Heart right ventricle (tissue), 16 donors: ENCODE data around the gene OPN3. TPM values are rescaled to one million over a fixed set of nuclear protein-coding genes. Genes with fewer than 3 reads are reported as not detected.

Experiments used
- ATAC-seq, 8 donors: fragments of 200-7000 bp; cut with Tn5 transposase; one replicate each; pipeline ENCODE4 v1.9.1; 2020; ENCODE audit warnings: mild to moderate bottlenecking in 8 of 8, moderate library complexity in 8 of 8, moderate number of reproducible peaks in 1 of 8
- DNase-seq, 2 donors: peaks; one replicate each; pipeline ENCODE4 v3.0.0-alpha.2; 2020
- H3K27ac ChIP-seq, 10 donors: fragments of 200-600 bp; sonication (generic) in 2 of 10; one replicate each; pipeline versions ENCODE4 v1.5.0 to v1.8.0; 2020 to 2022; ENCODE audit warnings: mild to moderate bottlenecking in 3 of 10
- H3K27me3 ChIP-seq, 7 donors: fragments of 200-600 bp; one replicate each; pipeline ENCODE4 v1.8.0; 2021 to 2022; ENCODE audit warnings: mild to moderate bottlenecking in 2 of 7
- H3K36me3 ChIP-seq, 9 donors: fragments of 200-600 bp; sonication (generic) in 1 of 9; one replicate each; pipeline versions ENCODE4 v1.5.0 to v1.8.0; 2020 to 2022; ENCODE audit warnings: mild to moderate bottlenecking in 2 of 9
- H3K4me1 ChIP-seq, 9 donors: fragments of 200-600 bp; sonication (generic) in 1 of 9; one replicate each; pipeline versions ENCODE4 v1.5.0 to v1.8.0; 2020 to 2022; ENCODE audit warnings: mild to moderate bottlenecking in 4 of 9
- H3K4me3 ChIP-seq, 10 donors: fragments of 200-600 bp; sonication (generic) in 2 of 10; one replicate each; pipeline versions ENCODE4 v1.5.0 to v1.8.0; 2020 to 2022; ENCODE audit warnings: mild to moderate bottlenecking in 7 of 10, moderate library complexity in 2 of 10
- H3K9me3 ChIP-seq, 11 donors: fragments of 200-600 bp in 10 of 11; sonication (generic) in 2 of 11; one replicate each; pipeline versions ENCODE4 v1.5.0 to v1.8.0; 2013 to 2022; ENCODE audit warnings: mild to moderate bottlenecking in 2 of 11, control low read depth in 1 of 11, moderate library complexity in 1 of 11
- WGBS, 2 donors: extraction: QIAGEN DNeasy Blood & Tissue Kit; methylation state at CpG; one replicate each; pipeline ENCODE4 v1.1.7; 2013; ENCODE audit warnings: inconsistent platforms in 1 of 2; 5-methylcytosine and 5-hydroxymethylcytosine counted together
- intact Hi-C, 10 donors: fragments of 100-400 bp; cut with DNase I; formaldehyde crosslinking; loops; one replicate each; pipeline versions ENCODE4 v1.11.1 to v1.14.2; 2022
- long read RNA-seq, 3 donors: library from polyadenylated mRNA; unstranded; transcript quantifications; one replicate each; pipeline ENCODE4 v2.0.0, GENCODE V29; 2020 to 2021
- polyA plus RNA-seq, 2 donors: library from polyadenylated mRNA; stranded (reverse); fragments of 200-250 nt; gene quantifications; one replicate each; pipeline ENCODE4 v1.2.3, GENCODE V29; 2013
- total RNA-seq, 10 donors: library from RNA; stranded (reverse); fragmentation: NEBNext Ultra II Directional in 3 of 10; extraction: Animal tissue kit (Norgen Biotek cat#: 25700) in 3 of 10; gene quantifications; one replicate each; pipeline versions ENCODE4 v1.2.1 to v1.2.4, GENCODE V29; 2021 to 2023
- TF ChIP-seq, protein P1 (sequence below), 9 donors: fragments of 200-600 bp; sonication (generic) in 2 of 9; IDR thresholded peaks; one replicate each; pipeline versions ENCODE4 v1.5.0 to v1.8.0; 2021 to 2022; ENCODE audit warnings: antibody characterized with exemption in 9 of 9, mild to moderate bottlenecking in 5 of 9, moderate library complexity in 1 of 9
- donor health status: Arrhythmogenic right ventricular cardiomyopathy.
- donor health status: ischemic (EF 13 %, LVEDD 7.1; RV severe dilation, severe dysfunction).
- donor health status: healthy with polysubstance abuse.
- donor health status: DM: no; HTN: yes; CAD: no.
- donor health status: DM: no; HTN: no; CAD: no.
- donor health status: ischemic (EF 25% LVEDD 6.9; RV normal size, moderate dysfunction).
- donor health status: ischemic (EF 25% LVEDD 5.7; RV mildly dilated, moderate dysfunction).
- donor health status: healthy.
- donor health status: DM: yes; HTN: yes; CAD: no.
- donor health status: Ischemic cardiomyopathy.
- donor health status: ischemic (EF 35%, LVEDD 5.7; RV mildly dilated, moderate dysfunction).
- donor health status: nonischemic (EF 11% LVEDD 7.7; RV severe dilation, severe dysfunction).
- donor health status: DM: yes; HTN: yes; CAD: no.
- donor health status: PGD.
- donor health status: ischemic (EF 29% LVEDD 5.4; RV normal size, mild dysfunction).
- donor health status: nonischemic (EF 23%, LVEDD 6.1; RV moderate dilation, normal function).

Gene OPN3, protein sequence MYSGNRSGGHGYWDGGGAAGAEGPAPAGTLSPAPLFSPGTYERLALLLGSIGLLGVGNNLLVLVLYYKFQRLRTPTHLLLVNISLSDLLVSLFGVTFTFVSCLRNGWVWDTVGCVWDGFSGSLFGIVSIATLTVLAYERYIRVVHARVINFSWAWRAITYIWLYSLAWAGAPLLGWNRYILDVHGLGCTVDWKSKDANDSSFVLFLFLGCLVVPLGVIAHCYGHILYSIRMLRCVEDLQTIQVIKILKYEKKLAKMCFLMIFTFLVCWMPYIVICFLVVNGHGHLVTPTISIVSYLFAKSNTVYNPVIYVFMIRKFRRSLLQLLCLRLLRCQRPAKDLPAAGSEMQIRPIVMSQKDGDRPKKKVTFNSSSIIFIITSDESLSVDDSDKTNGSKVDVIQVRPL
- total RNA-seq (1 to 10 TPM; 3.3 to 9.1 (median 4.9) TPM), polyA plus RNA-seq (1 to 10 TPM; 5.3 to 7.6 TPM)
- long read RNA-seq, donor 1, transcript OPN3-206 (3 exons, 1,816 nt) = major isoform, 10 of 18 reads
- long read RNA-seq, donor 1, transcript OPN3-201 (4 exons, 2,620 nt) = minor isoform, 6 of 18 reads
- long read RNA-seq, donor 1, partial matches to known transcripts = 0 of 18 reads
- long read RNA-seq, donor 1, other reads (novel, unspliced or antisense) = 1 of 18 reads
- long read RNA-seq, donor 2, transcript OPN3-206 (3 exons, 1,816 nt) = major isoform, 8 of 23 reads
- long read RNA-seq, donor 2, transcript OPN3-201 (4 exons, 2,620 nt) = minor isoform, 7 of 23 reads
- long read RNA-seq, donor 2, partial matches to known transcripts = 0 of 23 reads
- long read RNA-seq, donor 2, other reads (novel, unspliced or antisense) = 5 of 23 reads
- long read RNA-seq, donor 3, partial matches to known transcripts = 0 of 1 reads
- long read RNA-seq, donor 3, other reads (novel, unspliced or antisense) = 0 of 1 reads

DNA sequence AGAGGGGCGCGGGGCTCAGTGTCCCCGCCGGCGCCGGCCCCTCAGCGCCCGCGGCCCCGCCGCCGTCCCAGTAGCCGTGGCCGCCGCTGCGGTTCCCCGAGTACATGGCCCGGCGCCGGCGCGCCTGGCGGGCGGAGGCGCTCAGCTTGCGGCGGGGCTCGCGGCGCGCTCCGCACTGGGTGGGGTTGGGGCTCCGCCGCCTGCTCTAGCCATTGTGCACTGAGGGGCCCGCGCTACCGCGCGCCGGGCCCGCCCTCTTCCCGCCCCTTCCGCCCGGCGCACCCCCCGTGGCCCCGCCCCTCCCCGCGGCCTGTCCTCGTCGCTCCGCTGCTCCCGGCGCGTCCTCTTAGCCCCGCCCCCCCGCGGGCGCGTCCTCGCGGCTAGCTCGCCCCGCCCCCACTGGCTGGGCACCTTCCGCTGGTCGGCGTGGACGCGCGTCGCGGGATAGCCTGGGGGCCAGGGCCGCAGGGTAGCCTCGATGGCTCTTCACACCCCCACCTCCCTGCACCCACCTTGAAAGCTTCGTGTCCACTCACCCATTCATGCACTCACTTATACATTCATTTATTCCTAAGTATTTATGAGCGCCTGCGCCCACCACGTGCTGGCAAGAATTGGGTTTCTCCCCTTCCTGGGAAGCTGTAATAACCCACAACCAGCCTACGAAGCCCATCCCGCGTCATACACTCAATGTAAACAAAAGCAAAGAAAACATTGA, at the start of gene OPN3, which contains the start of gene CHML:
OPN3 (minus strand) TSS at position 221 of the 718 bp plus-strand sequence; CDS start at position 106, 115 bp downstream.
CHML (minus strand) TSS at position 221 of the 718 bp plus-strand sequence. CDS start 4,603 bp downstream, outside the sequence.
- H3K27me3 ChIP-seq = no peaks in the 10 kb centered on the region
- peaks cover 0 to 20% (median 0%) of the 10 kb centered on the region in 11 donors for H3K9me3 ChIP-seq
- TF ChIP-seq, protein P1, sequence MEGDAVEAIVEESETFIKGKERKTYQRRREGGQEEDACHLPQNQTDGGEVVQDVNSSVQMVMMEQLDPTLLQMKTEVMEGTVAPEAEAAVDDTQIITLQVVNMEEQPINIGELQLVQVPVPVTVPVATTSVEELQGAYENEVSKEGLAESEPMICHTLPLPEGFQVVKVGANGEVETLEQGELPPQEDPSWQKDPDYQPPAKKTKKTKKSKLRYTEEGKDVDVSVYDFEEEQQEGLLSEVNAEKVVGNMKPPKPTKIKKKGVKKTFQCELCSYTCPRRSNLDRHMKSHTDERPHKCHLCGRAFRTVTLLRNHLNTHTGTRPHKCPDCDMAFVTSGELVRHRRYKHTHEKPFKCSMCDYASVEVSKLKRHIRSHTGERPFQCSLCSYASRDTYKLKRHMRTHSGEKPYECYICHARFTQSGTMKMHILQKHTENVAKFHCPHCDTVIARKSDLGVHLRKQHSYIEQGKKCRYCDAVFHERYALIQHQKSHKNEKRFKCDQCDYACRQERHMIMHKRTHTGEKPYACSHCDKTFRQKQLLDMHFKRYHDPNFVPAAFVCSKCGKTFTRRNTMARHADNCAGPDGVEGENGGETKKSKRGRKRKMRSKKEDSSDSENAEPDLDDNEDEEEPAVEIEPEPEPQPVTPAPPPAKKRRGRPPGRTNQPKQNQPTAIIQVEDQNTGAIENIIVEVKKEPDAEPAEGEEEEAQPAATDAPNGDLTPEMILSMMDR (IDR thresholded peaks at IDR 0.05) = peak in 1 of 9 donors; percentile 1
- H3K27ac ChIP-seq = peak within 1 kb of the TSS in 9 of 10 donors; percentile 77 to 91 (median 83)
- H3K4me3 ChIP-seq = peak within 1 kb of the TSS; percentile 71 to 100 (median 91)
- intact Hi-C loops = loop anchor here in 2 of 10 donors (5.0 to 10.0 kb wide), 2 partner anchors 123 to 204 kb away; partner anchors contain the start of genes EXO1 (in 1 of the 2) and FH (in 1 of the 2)
- DNase-seq (peak; percentile 93 to 97), ATAC-seq (peak; percentile 98 to 100 (median 100))
- H3K4me1 ChIP-seq = peaks cover 0 to 40% (median 12%) of the 10 kb centered on the region in 9 donors
- 5 to 9% methylated on average over 49 to 80 of the region's 81 CpGs for WGBS, 2 donors
- H3K36me3 ChIP-seq = peaks cover 0 to 5% (median 0%) of the 10 kb centered on the region in 9 donors

DNA sequence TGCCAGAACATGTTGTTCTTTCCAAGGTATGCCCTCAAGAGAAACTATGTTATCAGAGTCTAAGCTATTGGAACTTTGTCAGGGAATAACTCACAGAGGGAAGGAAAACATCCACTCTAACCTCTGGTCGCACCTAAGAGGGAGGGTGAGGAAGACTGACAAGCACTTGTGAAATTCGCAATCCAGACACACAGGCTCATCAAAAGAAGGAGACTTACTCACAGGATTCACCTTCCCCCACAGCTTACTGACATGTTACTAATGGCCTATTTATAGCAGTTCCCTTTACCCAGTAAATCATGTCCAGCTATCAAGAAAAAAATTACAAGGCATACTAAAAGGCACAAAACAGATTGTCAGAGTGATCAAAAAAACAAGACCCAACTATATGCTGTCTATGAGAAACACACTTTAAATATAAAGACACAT, 48.8 kb upstream of the OPN3 start:
- WGBS, 2 donors = 10 to 26% methylated on average over 2 of the region's 2 CpGs
- Histone ChIP-seq H3K4me3 (no peak overlapping the region), H3K36me3 (no peaks in the 10 kb centered on the region), H3K9me3 (peaks cover 0 to 4% (median 0%) of the 10 kb centered on the region in 11 donors), H3K27me3 (no peaks in the 10 kb centered on the region), H3K27ac (no peak overlapping the region), H3K4me1 (no peaks in the 10 kb centered on the region)
- DNase-seq = no peak
- TF ChIP-seq, protein P1 (IDR thresholded peaks at IDR 0.05) = no peak
- ATAC-seq = no peak
- intact Hi-C loops = no loop called here

DNA sequence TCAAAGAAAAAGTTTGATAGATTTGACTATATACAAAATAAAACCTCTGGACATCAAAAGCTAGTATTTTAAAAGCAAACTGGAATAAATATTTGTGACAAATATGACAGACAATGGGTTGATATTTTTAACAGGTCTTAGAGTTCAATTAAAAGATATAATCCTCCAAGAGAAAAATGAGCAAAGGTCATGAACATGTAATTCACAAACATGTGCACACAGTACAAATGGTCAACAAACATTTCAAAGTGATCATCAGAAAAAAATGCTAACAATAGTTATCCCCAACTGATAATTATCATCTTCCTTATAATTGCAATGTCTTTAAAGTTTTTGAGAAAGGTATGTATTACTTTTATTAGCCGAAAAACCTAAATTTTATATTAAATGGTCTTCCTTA, 43.9 kb upstream of the OPN3 start:
- no peak for DNase-seq
- ATAC-seq = no peak
- intact Hi-C loops = no loop called here
- no peaks in the 10 kb centered on the region for H3K36me3 ChIP-seq
- H3K4me3 ChIP-seq = no peak overlapping the region
- 84 to 91% methylated on average over 1 of the region's 1 CpG for WGBS, 2 donors
- no peak overlapping the region for H3K27ac ChIP-seq
- TF ChIP-seq, protein P1 (IDR thresholded peaks at IDR 0.05) = no peak
- peaks cover 0 to 2% (median 0%) of the 10 kb centered on the region in 7 donors for H3K27me3 ChIP-seq
- peaks cover 0 to 6% (median 0%) of the 10 kb centered on the region in 11 donors for H3K9me3 ChIP-seq
- no peaks in the 10 kb centered on the region for H3K4me1 ChIP-seq
